GM19372 (cell line): ENCODE results near the gene INSL4.

Experiments used
- ATAC-seq: cut with Tn5 transposase; IDR thresholded peaks from one replicate; pipeline ENCODE4 v1.9.1; 2021; ENCODE audit warnings: mild to moderate bottlenecking, low read depth, moderate library complexity; ENCODE audit not compliant: unreplicated experiment

INSL4 gene

GRCh38 chr9:5231212-5231611 lies at the start of gene INSL4:
Gene INSL4 (plus strand): TSS chr9:5231419. CDS start chr9:5231524, 105 bp downstream.
- ATAC-seq, result no peak

- no peak for ATAC-seq
Measured at GRCh38 chr9:5184776-5185175, 46.4 kb upstream of the INSL4 start.

DNA sequence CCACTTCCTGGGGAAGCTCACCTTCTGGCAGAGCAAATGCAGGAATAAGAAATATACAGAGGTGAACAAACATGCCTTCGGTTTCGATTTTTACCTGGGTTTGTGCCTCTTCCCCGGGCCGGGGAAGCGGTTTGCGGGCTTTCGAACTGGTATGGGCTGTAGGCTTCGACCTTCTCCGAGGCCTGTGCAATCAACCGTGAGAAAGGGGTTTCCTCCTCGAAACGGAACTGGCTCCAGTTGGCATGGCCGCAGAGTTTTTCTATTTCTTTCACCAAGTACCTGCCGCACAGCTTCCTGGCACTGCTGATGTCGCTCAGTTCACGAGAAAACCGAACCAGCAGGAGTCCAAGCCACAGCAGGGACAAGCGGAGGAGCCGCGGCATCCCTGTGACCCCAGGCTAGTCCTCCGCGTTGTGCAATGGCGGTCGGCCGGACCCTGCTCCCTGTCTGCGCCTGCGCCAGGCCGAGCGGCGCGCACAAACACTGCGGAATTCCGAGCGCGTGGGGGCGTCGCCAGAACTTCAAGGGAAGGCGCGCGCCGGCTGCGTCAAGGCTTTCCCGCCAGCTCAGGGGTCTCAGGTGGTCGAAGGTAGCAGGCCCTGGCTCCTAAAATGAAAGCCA lies 45.9 kb upstream of the INSL4 start, which contains the start of gene INSL6:
Gene INSL6 (minus strand): TSS at position 420 of the 621 bp plus-strand sequence. CDS start 37 bp downstream, at position 383.
- no peak for ATAC-seq

GRCh38 chr9:5186416-5187169 lies 44.6 kb upstream of the INSL4 start:
- no peak for ATAC-seq

GRCh38 chr9:5188060-5188984 lies 42.9 kb upstream of the INSL4 start:
- no peak for ATAC-seq

DNA sequence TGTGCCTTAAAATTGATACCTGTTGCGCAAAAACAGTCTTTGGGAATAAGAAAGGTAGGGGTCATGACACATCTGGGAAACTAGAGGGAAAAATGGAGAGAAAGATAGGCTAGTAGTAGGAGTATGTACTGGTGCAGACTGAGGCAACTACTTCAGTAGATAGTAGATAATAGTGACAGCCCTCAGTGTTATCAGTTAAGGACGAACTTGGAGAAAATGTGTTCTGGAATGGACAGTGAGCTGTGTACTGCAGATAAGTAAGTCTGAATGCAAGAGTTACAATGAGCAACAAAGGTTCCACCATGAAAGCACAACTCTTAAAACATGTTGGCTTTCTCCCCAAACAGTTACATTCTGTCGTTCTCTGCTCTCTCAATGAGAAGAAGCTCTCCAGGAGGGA lies 39.2 kb upstream of the INSL4 start:
- ATAC-seq, result no peak

DNA sequence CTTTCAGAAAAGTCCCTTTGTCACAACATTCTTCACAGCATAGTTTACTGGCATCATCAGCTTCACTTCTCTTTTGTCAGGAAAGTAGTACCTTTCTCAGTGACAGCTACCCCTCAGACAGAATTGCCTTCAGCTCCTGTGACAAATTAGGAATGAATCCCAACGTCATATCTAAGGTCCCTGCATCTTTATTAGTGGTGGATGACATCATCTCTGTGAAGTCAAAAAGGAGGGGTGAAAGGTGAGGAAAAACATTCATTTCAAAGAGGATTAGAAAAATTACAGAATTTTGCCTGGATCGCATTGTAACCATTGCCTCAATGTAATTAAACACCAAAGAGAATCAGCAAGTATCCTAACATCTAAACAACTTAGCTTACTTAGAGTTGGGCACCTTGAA lies 37.9 kb upstream of the INSL4 start:
- ATAC-seq, result no peak

DNA sequence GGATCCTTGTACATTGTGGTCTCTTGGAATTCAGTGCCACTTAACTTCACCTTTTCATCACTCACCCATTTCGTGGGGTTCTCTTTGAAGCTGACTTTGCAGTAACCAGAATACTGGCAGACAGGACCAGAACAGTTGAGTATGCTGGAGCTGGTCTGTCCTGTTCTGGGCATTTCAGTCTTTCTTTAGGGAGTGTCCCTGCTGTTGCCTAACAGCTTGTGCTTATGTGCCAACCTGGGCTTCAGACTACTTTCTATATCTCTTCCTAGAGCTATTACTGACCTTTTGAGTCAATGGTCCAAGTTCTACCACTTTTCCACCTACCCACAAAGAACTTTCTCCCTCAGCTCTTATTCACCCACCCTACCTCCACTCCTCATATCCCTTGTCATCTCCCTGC lies 35.8 kb upstream of the INSL4 start:
- ATAC-seq, result no peak

DNA sequence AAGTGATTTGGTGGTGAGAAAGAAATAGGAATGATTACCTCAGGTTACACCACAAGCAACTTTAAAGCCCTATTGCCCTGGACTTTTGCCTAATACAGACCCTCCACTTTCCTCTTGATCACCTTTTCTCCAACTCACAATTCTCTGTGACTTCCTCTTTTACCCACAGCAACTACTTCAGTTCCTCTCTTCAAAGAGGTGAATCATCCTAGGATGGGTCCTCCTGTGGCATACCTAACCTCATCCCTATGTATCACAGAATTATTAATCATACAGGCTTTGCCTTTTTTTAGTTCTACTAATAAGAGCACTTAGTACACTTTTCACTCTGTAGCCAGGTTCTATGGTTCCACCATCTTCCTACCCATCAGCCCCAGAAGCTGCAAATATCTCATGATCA lies 26.1 kb upstream of the INSL4 start:
- ATAC-seq, result no peak

- no peak for ATAC-seq
Measured at GRCh38 chr9:5230554-5230953, 665 bp upstream of the INSL4 start.

GRCh38 chr9:5263351-5264218 lies 32.4 kb downstream of the INSL4 start:
- no peak for ATAC-seq

DNA sequence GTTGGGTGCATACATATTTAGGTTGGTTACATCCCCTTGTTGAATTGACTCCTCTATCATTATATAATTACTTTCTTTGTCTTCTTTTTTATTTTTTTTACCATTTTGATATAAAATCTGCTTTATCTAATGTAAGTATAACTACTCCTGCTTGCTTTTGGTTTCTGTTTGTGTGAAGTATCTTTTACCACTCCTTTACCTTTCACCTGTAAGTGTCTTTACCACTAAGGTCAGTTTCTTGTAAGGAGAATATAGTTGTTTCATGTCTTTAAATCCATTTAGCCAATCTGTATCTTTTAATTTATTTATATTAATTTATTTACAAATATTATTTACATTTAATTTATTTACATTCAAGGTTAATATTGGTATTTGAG lies 33.0 kb downstream of the INSL4 start:
- no peak for ATAC-seq

DNA sequence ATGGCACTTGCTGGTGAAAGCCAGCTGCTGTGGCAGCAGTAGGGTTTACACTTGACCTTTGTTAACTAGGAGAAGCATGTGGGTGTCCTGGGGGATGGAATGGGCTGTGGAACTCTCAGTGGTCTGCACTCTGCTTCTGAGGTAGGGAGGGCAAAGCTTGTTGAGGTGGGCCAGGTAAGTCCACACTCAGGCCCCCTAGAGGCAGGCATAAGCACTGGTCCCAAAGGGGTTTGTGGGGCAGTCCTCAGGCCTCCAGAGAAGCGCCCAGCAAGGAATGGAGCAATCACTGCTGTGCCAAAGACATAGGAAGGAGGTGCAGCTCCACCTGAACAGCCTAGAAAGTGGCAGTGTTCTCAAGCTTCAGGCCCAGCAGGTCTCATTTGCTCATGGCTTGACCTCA lies 34.7 kb downstream of the INSL4 start:
- ATAC-seq, result no peak

DNA sequence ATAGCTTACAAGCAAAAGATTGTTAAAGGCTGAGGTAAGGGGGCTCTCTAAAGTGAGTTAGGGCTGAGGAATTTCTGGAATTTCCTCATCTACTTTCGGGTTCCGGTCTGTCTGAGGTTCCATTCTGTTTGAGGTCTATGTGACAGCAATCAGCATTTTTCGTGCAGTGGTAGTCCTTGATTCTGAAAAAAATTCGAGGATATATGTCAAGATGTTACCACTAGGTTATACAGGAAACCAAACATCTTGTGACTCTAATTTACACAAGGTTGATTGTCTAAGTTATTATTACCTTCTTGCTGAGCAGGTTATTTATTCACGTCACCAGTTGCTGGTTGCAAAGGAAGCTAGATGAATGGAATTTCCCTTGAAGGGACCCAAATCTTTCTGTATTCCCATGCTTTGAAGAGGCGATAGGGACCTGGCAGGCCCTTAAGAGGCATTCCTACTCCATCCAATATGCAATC lies 38.1 kb downstream of the INSL4 start:
- no peak for ATAC-seq

GRCh38 chr9:5274770-5275169 lies 43.6 kb downstream of the INSL4 start:
- ATAC-seq, result peak; percentile 56

DNA sequence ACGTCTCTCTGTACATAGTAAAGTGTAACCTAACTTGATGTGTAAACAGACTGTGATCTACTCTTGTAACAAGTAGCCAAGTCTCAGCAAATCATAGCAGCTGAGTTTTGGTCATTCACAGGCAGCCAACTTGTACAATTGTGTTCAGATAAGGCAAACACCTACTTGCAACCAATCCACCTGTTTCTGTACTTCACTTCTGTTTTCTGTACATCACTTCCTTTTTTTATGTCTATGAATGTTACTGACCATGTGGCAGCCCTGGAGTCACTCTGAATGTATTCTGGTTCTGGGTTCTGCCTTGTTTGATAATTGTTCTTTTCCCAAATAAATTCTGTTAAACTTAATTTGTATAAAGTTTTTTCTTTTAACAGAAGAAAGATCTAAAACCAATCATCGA lies 47.3 kb downstream of the INSL4 start:
- no peak for ATAC-seq
